WTC11 (cell line): ENCODE data around the gene SLC2A4. TPM values are rescaled to one million over a fixed set of nuclear protein-coding genes. Genes with fewer than 3 reads are reported as not detected.

Experiments used
- ATAC-seq: fragments of 200-7000 bp; cut with Tn5 transposase; 2 replicates; pipeline ENCODE4 v1.10.0; 2021; ENCODE audit warnings: mild to moderate bottlenecking, moderate library complexity
- CTCF ChIA-PET: fragments of 300-600 bp; sonication (Branson Sonifier 250); formaldehyde crosslinking; loops from one replicate; lab custom pipeline; 2021; ENCODE audit warnings: antibody characterized with exemption; lab: Charles Lee
- POLR2A ChIA-PET: fragments of 350-600 bp; sonication (Branson Sonifier 250); formaldehyde crosslinking; loops from one replicate; lab custom pipeline; 2021; ENCODE audit warnings: antibody characterized with exemption; lab: Charles Lee
- DNase-seq: peaks from one replicate; pipeline ENCODE4 v3.0.0; 2021; ENCODE audit warnings: low spot score
- H3K27ac Mint-ChIP-seq: 2 replicates; pipeline ENCODE4 v1.8.0; 2021; ENCODE audit warnings: mixed read lengths
- H3K27me3 Mint-ChIP-seq: 2 replicates; pipeline ENCODE4 v1.8.0; 2021; ENCODE audit warnings: low read depth, mild to moderate bottlenecking, moderate library complexity, mixed read lengths
- H3K36me3 Mint-ChIP-seq: 2 replicates; pipeline ENCODE4 v1.8.0; 2021; ENCODE audit warnings: mixed read lengths
- H3K4me1 Mint-ChIP-seq: 2 replicates; pipeline ENCODE4 v1.8.0; 2022; ENCODE audit warnings: mixed read lengths
- H3K4me3 Mint-ChIP-seq: 2 replicates; pipeline ENCODE4 v1.8.0; 2021; ENCODE audit warnings: mild to moderate bottlenecking, moderate library complexity, mixed read lengths
- H3K9me3 Mint-ChIP-seq: 2 replicates; pipeline ENCODE4 v1.8.0; 2021; ENCODE audit warnings: mixed read lengths
- ATF1 ChIP-seq: sonication (generic); formaldehyde crosslinking; IDR thresholded peaks from 2 replicates; pipeline ENCODE4 v1.8.1; 2023; ENCODE audit warnings: mild to moderate bottlenecking, moderate library complexity, missing genetic modification reagents
- ATF2 ChIP-seq: sonication (generic); formaldehyde crosslinking; IDR thresholded peaks from 2 replicates; pipeline ENCODE4 v1.8.1; 2022; ENCODE audit warnings: low read depth, missing genetic modification reagents, borderline replicate concordance
- CBFB ChIP-seq: sonication (generic); formaldehyde crosslinking; IDR thresholded peaks from 2 replicates; pipeline ENCODE4 v1.8.1; 2022; ENCODE audit warnings: mild to moderate bottlenecking, low read depth, missing genetic modification reagents
- E2F5 ChIP-seq: sonication (generic); formaldehyde crosslinking; IDR thresholded peaks from 2 replicates; pipeline ENCODE4 v1.8.1; 2022; ENCODE audit warnings: mild to moderate bottlenecking, moderate library complexity, missing genetic modification reagents
- EMX1 ChIP-seq: fragments of 250-450 bp; sonication (Bioruptor Pico); IDR thresholded peaks from 2 replicates; pipeline ENCODE4 v1.8.0; 2021; ENCODE audit warnings: mild to moderate bottlenecking
- ERG ChIP-seq: fragments of 250-450 bp; sonication (Bioruptor Pico); IDR thresholded peaks from 2 replicates; pipeline ENCODE4 v1.8.0; 2021; ENCODE audit warnings: mild to moderate bottlenecking
- FOXJ3 ChIP-seq: sonication (generic); formaldehyde crosslinking; IDR thresholded peaks from 2 replicates; pipeline ENCODE4 v1.9.0; 2021; ENCODE audit warnings: missing genetic modification reagents, mild to moderate bottlenecking, borderline replicate concordance
- IRF1 ChIP-seq: sonication (generic); formaldehyde crosslinking; IDR thresholded peaks from 2 replicates; pipeline ENCODE4 v1.8.0; 2023; ENCODE audit warnings: missing genetic modification reagents
- IRF2 ChIP-seq: sonication (generic); formaldehyde crosslinking; IDR thresholded peaks from 2 replicates; pipeline ENCODE4 v1.8.0; 2022; ENCODE audit warnings: low read depth, missing genetic modification reagents, borderline replicate concordance
- MYBL2 ChIP-seq: sonication (generic); formaldehyde crosslinking; IDR thresholded peaks from 2 replicates; pipeline ENCODE4 v1.8.1; 2023; ENCODE audit warnings: mild to moderate bottlenecking, moderate library complexity, missing genetic modification reagents
- PRDM15 ChIP-seq: sonication (generic); formaldehyde crosslinking; IDR thresholded peaks from 2 replicates; pipeline ENCODE4 v1.8.0; 2022; ENCODE audit warnings: missing genetic modification reagents
- PRRX2 ChIP-seq: fragments of 250-450 bp; sonication (Bioruptor Pico); IDR thresholded peaks from 2 replicates; pipeline ENCODE4 v1.8.0; 2021; ENCODE audit warnings: mild to moderate bottlenecking
- SMAD3 ChIP-seq: sonication (generic); formaldehyde crosslinking; IDR thresholded peaks from 2 replicates; pipeline ENCODE4 v1.8.0; 2022; ENCODE audit warnings: missing genetic modification reagents, mild to moderate bottlenecking, borderline replicate concordance
- SMAD4 ChIP-seq: sonication (generic); formaldehyde crosslinking; IDR thresholded peaks from 2 replicates; pipeline ENCODE4 v1.8.0; 2022; ENCODE audit warnings: mild to moderate bottlenecking, missing genetic modification reagents
- SOX15 ChIP-seq: fragments of 250-450 bp; sonication (Bioruptor Pico); IDR thresholded peaks from 2 replicates; pipeline ENCODE4 v1.9.0; 2021; ENCODE audit warnings: mild to moderate bottlenecking
- USF1 ChIP-seq: sonication (generic); formaldehyde crosslinking; IDR thresholded peaks from 2 replicates; pipeline ENCODE4 v1.8.0; 2022; ENCODE audit warnings: mild to moderate bottlenecking, missing genetic modification reagents
- ZNF138 ChIP-seq: sonication (generic); formaldehyde crosslinking; conservative IDR thresholded peaks from 2 replicates; pipeline ENCODE4 v1.8.1; 2022; ENCODE audit warnings: mild to moderate bottlenecking, moderate library complexity, missing genetic modification reagents
- ZNF232 ChIP-seq: sonication (generic); formaldehyde crosslinking; IDR thresholded peaks from 2 replicates; pipeline ENCODE4 v1.8.0; 2022; ENCODE audit warnings: mild to moderate bottlenecking, missing genetic modification reagents
- ZNF317 ChIP-seq: sonication (generic); formaldehyde crosslinking; IDR thresholded peaks from 2 replicates; pipeline ENCODE4 v1.8.1; 2023; ENCODE audit warnings: low read depth, mild to moderate bottlenecking, moderate library complexity, missing genetic modification reagents, borderline replicate concordance
- ZNF423 ChIP-seq: fragments of 250-450 bp; sonication (Bioruptor Pico); IDR thresholded peaks from 2 replicates; pipeline ENCODE4 v2.1.2; 2022; ENCODE audit warnings: mild to moderate bottlenecking, moderate library complexity
- ZNF671 ChIP-seq: fragments of 250-450 bp; sonication (Bioruptor Pico); IDR thresholded peaks from 2 replicates; pipeline ENCODE4 v1.8.0; 2021; ENCODE audit warnings: mild to moderate bottlenecking
- total RNA-seq: library from RNA; stranded (reverse); gene quantifications from 3 replicates; pipeline ENCODE4 v1.2.3, GENCODE V29; 2021

SLC2A4 gene
- total RNA-seq, 1 experiment from 2014 or later = 6.4 TPM

GRCh38 chr17:7289256-7290032, 7.9 kb downstream of the SLC2A4 start:
- H3K4me1 Mint-ChIP-seq = peaks cover 22% of the 10 kb centered on the region
- peaks cover 26% of the 10 kb centered on the region for H3K27me3 Mint-ChIP-seq
- ATAC-seq (no peak), DNase-seq (no peak)
- TF ChIP-seq ZNF671 (CRISPR knock-in tag) (no peak), ZNF423 (peak; percentile 45; the same call in 1 of the 2 replicates)
- no peaks in the 10 kb centered on the region; the same call in 1 of the 2 replicates for H3K36me3 Mint-ChIP-seq
- H3K9me3 Mint-ChIP-seq = no peaks in the 10 kb centered on the region
- no peak overlapping the region for H3K4me3 Mint-ChIP-seq
- CTCF ChIA-PET = interaction anchor here (0.7 to 5.4 kb wide), 4 partner anchors 7 to 115 kb away, joined by 3 to 61 read pairs (median 5); partner anchors contain the start of genes SLC2A4 and TMEM256
- no peak overlapping the region; the same call in 1 of the 2 replicates for H3K27ac Mint-ChIP-seq
- POLR2A ChIA-PET = interaction anchor here (0.6 kb wide), 1 partner anchor 11 kb away, joined by 4 read pairs; no protein-coding TSS in a partner anchor

GRCh38 chr17:7290166-7290565, 8.6 kb downstream of the SLC2A4 start:
- ATAC-seq (no peak), DNase-seq (no peak)
- Mint-ChIP-seq H3K4me3 (no peak overlapping the region), H3K27me3 (peaks cover 30% of the 10 kb centered on the region), H3K36me3 (no peaks in the 10 kb centered on the region; the same call in 1 of the 2 replicates), H3K4me1 (peaks cover 23% of the 10 kb centered on the region)
- ChIA-PET CTCF (interaction anchor here (5.4 kb wide), 1 partner anchor 9 kb away, joined by 61 read pairs; the partner anchor contains the start of gene SLC2A4), POLR2A (no interaction called here)
- TF ChIP-seq ATF2 (CRISPR knock-in tag) = no peak
- no peak for TF ChIP-seq SOX15 (CRISPR knock-in tag)
- TF ChIP-seq FOXJ3 (CRISPR knock-in tag) = no peak
- no peak for TF ChIP-seq USF1 (CRISPR knock-in tag)
- no peak for TF ChIP-seq ZNF232
- TF ChIP-seq SMAD4 (CRISPR knock-in tag) = no peak
- TF ChIP-seq ZNF138 (CRISPR knock-in tag) = no peak
- TF ChIP-seq PRDM15 (CRISPR knock-in tag) = no peak
- TF ChIP-seq MYBL2 (CRISPR knock-in tag) = no peak
- no peak for TF ChIP-seq IRF2 (CRISPR knock-in tag)
- TF ChIP-seq IRF1 (CRISPR knock-in tag) = no peak
- TF ChIP-seq EMX1 (CRISPR knock-in tag) = no peak
- TF ChIP-seq, all 79 proteins: peak for 0
- no peak overlapping the region; the same call in 1 of the 2 replicates for H3K27ac Mint-ChIP-seq
- no peaks in the 10 kb centered on the region for H3K9me3 Mint-ChIP-seq

GRCh38 chr17:7290685-7291084, 9.2 kb downstream of the SLC2A4 start:
- Mint-ChIP-seq H3K36me3 (no peaks in the 10 kb centered on the region; the same call in 1 of the 2 replicates), H3K27me3 (peaks cover 35% of the 10 kb centered on the region), H3K4me3 (no peak overlapping the region), H3K27ac (no peak overlapping the region), H3K9me3 (no peaks in the 10 kb centered on the region), H3K4me1 (peaks cover 25% of the 10 kb centered on the region)
- ChIA-PET POLR2A (interaction anchor here (0.6 kb wide), 1 partner anchor 284 kb away, joined by 3 read pairs; no protein-coding TSS in a partner anchor), CTCF (interaction anchor here (5.4 kb wide), 1 partner anchor 10 kb away, joined by 61 read pairs; the partner anchor contains the start of gene SLC2A4)
- DNase-seq = no peak
- no peak for ATAC-seq
- TF ChIP-seq ZNF317 (no peak), PRRX2 (CRISPR knock-in tag) (no peak), SMAD4 (CRISPR knock-in tag) (no peak), USF1 (CRISPR knock-in tag) (no peak), CBFB (no peak), ERG (CRISPR knock-in tag) (no peak), E2F5 (CRISPR knock-in tag) (no peak), ATF1 (CRISPR knock-in tag) (no peak), ZNF138 (CRISPR knock-in tag) (no peak), SMAD3 (CRISPR knock-in tag) (no peak), ZNF671 (CRISPR knock-in tag) (no peak)
